Loucy (cell line): ENCODE data around the gene SVOPL.

Experiments used
- EZH2phosphoT487 ChIP-seq: fragments of 200-600 bp; IDR thresholded peaks from 2 replicates; pipeline ENCODE4 v1.6.1; 2018; ENCODE audit warnings: antibody characterized with exemption, mild to moderate bottlenecking, moderate library complexity, borderline replicate concordance
- TF ChIP-seq, protein P1 (sequence below): fragments of 200-600 bp; sonication (generic); conservative IDR thresholded peaks from 2 replicates; pipeline ENCODE4 v1.5.1; 2014; ENCODE audit warnings: mild to moderate bottlenecking, antibody characterized with exemption, low read length

- TF ChIP-seq, protein P1, sequence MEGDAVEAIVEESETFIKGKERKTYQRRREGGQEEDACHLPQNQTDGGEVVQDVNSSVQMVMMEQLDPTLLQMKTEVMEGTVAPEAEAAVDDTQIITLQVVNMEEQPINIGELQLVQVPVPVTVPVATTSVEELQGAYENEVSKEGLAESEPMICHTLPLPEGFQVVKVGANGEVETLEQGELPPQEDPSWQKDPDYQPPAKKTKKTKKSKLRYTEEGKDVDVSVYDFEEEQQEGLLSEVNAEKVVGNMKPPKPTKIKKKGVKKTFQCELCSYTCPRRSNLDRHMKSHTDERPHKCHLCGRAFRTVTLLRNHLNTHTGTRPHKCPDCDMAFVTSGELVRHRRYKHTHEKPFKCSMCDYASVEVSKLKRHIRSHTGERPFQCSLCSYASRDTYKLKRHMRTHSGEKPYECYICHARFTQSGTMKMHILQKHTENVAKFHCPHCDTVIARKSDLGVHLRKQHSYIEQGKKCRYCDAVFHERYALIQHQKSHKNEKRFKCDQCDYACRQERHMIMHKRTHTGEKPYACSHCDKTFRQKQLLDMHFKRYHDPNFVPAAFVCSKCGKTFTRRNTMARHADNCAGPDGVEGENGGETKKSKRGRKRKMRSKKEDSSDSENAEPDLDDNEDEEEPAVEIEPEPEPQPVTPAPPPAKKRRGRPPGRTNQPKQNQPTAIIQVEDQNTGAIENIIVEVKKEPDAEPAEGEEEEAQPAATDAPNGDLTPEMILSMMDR = no peak
- TF ChIP-seq EZH2phosphoT487 = no peak
Observed at GRCh38 chr7:138603549-138604318, 97.4 kb downstream of the SVOPL start.
